IPS-NIHi11 (cell line): ENCODE results near the gene CAP2.
"Not testable (repeated sequence)": the region's sequence is repeated elsewhere in the genome, so short reads cannot be mapped to it uniquely, and the experiment has no call there.

ENCODE experiments used
- DNase-seq: peaks from one replicate; pipeline ENCODE4 v3.0.0; 2012; ENCODE audit warnings: mixed read lengths, low spot score

CAP2 gene

DNA sequence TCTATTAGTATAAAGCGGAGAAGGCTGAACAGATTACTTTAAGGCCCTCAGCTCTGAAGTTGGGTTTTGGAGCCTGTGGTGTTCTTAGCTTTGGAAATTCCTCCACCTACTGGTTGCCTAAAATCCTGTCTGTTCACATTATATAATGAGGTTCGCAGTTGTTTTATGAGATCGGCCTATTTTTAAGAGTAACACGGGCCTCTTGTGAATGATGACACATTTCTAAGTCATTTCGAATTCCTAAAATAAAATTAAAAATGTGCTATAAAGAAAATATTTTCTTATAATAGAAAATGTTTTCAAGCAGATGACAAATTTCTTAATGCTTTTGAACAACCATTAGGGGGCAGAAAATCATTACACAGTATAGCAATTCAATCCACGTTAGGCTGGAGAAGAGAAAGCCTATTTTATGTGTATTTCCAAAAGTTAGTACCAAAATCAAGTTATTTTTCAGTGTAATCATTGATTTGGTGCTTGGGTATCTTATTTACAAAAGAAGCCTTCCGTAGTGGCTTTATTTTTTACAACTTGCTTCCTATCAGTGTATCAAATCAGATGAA, 190.9 kb downstream of the CAP2 start:
- peak; percentile 56 for DNase-seq

- peak; percentile 39 for DNase-seq
Measured at GRCh38 chr6:17585766-17586490, 192.5 kb downstream of the CAP2 start.

- DNase-seq, result not testable (repeated sequence)
Measured at GRCh38 chr6:17586623-17587022, 193.2 kb downstream of the CAP2 start.

- DNase-seq, result no peak
Measured at GRCh38 chr6:17588011-17588410, 194.6 kb downstream of the CAP2 start.

- DNase-seq, result peak; percentile 53
Measured at GRCh38 chr6:17589406-17590096, 196.2 kb downstream of the CAP2 start.

GRCh38 chr6:17591287-17591686, 197.9 kb downstream of the CAP2 start:
- no peak for DNase-seq

GRCh38 chr6:17593246-17593645, 199.9 kb downstream of the CAP2 start:
- DNase-seq, result no peak

- no peak for DNase-seq
Measured at GRCh38 chr6:17596085-17596484, 202.7 kb downstream of the CAP2 start.

- peak; percentile 96 for DNase-seq
Measured at GRCh38 chr6:17599877-17600526, 206.6 kb downstream of the CAP2 start, which contains the start of gene FAM8A1. Gene FAM8A1 (plus strand): TSS chr6:17600302. CDS start chr6:17600410, 108 bp downstream.

DNA sequence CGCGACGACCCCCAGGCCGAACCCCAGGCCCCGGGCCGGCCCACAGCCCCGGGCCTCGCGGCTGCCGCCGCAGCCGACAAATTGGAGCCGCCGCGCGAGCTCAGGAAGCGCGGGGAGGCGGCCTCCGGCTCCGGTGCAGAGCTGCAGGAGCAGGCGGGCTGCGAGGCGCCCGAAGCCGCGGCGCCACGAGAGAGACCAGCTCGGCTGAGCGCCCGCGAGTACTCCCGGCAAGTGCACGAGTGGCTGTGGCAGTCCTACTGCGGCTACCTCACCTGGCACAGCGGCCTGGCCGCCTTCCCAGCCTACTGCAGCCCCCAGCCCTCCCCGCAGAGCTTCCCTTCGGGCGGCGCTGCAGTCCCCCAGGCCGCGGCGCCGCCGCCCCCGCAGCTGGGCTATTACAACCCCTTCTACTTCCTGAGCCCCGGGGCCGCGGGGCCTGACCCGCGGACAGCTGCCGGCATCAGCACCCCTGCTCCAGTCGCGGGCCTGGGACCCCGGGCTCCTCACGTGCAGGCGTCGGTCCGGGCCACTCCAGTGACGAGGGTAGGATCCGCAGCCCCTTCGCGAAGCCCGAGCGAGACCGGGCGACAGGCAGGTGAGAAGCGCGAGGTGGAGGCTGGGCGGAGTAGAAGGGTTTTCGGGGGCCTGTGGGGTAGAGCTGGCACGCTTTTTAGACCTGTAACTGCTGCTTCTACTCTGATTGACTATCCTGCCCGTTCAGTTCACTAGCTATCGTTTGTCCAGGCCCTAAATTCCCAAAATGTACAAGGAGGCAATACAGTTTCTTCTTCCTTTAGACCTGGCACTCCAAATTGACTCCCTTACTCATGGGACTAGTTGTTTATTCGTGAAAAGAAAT, 207.4 kb downstream of the CAP2 start:
- peak; percentile 44 for DNase-seq

- DNase-seq, result no peak
Measured at GRCh38 chr6:17601386-17601703, 207.9 kb downstream of the CAP2 start.

DNA sequence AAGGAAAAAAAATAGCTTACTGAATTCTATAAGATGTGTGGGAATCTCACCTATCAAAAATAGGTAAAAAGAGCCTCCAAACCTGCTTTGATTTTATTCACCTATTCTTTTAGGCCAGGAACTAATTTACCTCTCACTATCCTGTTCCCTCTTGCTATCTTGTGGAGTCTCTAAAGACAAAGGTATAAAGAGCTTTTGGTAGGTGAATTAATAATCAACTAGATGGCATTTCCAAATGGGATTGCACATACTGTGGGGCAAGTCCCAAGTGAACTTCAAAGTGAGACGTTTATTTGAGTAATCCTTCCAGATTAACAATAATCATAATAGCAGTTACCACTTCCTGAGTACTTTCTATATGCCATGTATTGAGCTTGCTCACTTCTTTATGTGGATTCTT, 209.5 kb downstream of the CAP2 start:
- DNase-seq, result no peak

DNA sequence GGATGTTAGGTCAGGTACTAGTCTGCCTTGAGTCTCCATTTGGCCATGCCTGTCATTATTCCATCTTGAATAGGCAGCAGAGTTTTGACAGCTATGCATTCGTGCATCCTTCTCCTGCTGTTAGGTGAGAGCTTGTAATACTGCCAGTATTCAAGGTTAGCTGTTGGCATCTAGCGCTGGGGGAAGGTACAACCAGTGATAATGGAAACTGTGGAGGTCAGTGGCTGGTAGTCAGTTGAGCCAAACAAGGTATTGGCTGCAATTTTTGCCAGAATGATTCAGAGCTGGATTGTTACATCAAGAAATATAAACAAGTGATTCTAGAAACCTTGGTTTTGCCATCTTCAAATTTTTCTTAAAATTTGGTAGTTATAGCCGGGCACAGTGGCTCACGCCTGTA, 213.2 kb downstream of the CAP2 start:
- DNase-seq, result no peak
